ENCODE measurements around the gene C4B. TPM values are rescaled to one million over a fixed set of nuclear protein-coding genes. Genes with fewer than 3 reads are reported as not detected.
A peak's percentile ranks its signal among the peaks of the same experiment; 100 is the strongest.
"Not testable (repeated sequence)": the region's sequence is repeated elsewhere in the genome, so short reads cannot be mapped to it uniquely, and the experiment has no call there.

Gene C4B
- 72.9 TPM for total RNA-seq
- long read RNA-seq, full-length matches to known transcripts: 20 of 76 reads
- long read RNA-seq, partial matches to known transcripts: 50 of 76 reads
- long read RNA-seq, other reads (novel, unspliced or antisense): 6 of 76 reads

GRCh38 chr6:32014547-32014946 is at the start of gene C4B:
C4B (plus strand) TSS chr6:32014795; CDS start chr6:32014846, 51 bp downstream.
- DNase-seq; H3K27me3 ChIP-seq (ENCODE audit: low read depth); H3K36me3 ChIP-seq; H3K27ac ChIP-seq (replicated peaks); intact Hi-C loops (cut with micrococcal nuclease); H3K4me3 ChIP-seq; H3K4me1 ChIP-seq; H3K9me3 ChIP-seq (replicated peaks): not testable (repeated sequence)

- no peaks in the 10 kb centered on the region for H3K27me3 ChIP-seq (ENCODE audit: low read depth)
- peaks cover 97% of the 10 kb centered on the region for H3K36me3 ChIP-seq
- DNase-seq: peak; percentile 7
- H3K9me3 ChIP-seq (replicated peaks): no peaks in the 10 kb centered on the region
- H3K4me1 ChIP-seq: peaks cover 6% of the 10 kb centered on the region
- no peak overlapping the region for H3K27ac ChIP-seq (replicated peaks)
- TF ChIP-seq CTCF (IDR thresholded peaks at IDR 0.05; ENCODE audit: borderline replicate concordance): no peak
- no peak overlapping the region for H3K4me3 ChIP-seq
- intact Hi-C loops (cut with micrococcal nuclease): no loop called here
Measured at GRCh38 chr6:31965700-31966099, 48.9 kb upstream of the C4B start.

- no peak for TF ChIP-seq CTCF (IDR thresholded peaks at IDR 0.05; ENCODE audit: borderline replicate concordance)
- Histone ChIP-seq H3K4me1 (peaks cover 14% of the 10 kb centered on the region), H3K9me3 (replicated peaks) (no peaks in the 10 kb centered on the region), H3K4me3 (no peak overlapping the region), H3K27ac (replicated peaks) (no peak overlapping the region), H3K36me3 (peaks cover 89% of the 10 kb centered on the region), H3K27me3 (ENCODE audit: low read depth) (no peaks in the 10 kb centered on the region)
- intact Hi-C loops (cut with micrococcal nuclease): no loop called here
- no peak for DNase-seq
Measured at GRCh38 chr6:31966506-31966905, 48.1 kb upstream of the C4B start.

- no peak for DNase-seq
- no peak overlapping the region for H3K27ac ChIP-seq (replicated peaks)
- H3K9me3 ChIP-seq (replicated peaks): no peaks in the 10 kb centered on the region
- H3K4me3 ChIP-seq: no peak overlapping the region
- H3K36me3 ChIP-seq: peaks cover 82% of the 10 kb centered on the region
- H3K27me3 ChIP-seq (ENCODE audit: low read depth): no peaks in the 10 kb centered on the region
- TF ChIP-seq CTCF (IDR thresholded peaks at IDR 0.05; ENCODE audit: borderline replicate concordance): no peak
- intact Hi-C loops (cut with micrococcal nuclease): no loop called here
- peaks cover 22% of the 10 kb centered on the region for H3K4me1 ChIP-seq
Measured at GRCh38 chr6:31966997-31967925, 47.3 kb upstream of the C4B start.

DNA sequence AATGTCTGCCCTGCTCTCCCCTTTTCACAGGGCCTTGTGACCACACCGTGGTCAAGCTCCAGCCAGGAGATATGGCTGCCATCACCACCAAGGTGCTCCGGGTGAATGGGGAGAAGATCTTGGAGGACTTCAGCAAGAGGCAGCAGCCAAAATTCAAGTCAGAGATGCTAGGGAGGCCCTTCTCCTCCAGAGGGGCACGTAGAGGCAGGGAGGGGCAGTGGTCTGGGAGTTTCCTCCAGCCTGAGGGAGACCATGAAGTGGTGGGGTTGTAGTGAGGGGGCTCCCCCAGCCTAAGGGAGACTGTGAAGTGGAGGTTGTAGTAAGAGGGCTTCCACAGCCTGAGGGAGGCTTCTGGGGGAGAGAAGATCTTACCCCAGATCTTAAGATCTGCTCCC is 46.7 kb upstream of the C4B start:
- Histone ChIP-seq H3K4me1 (peaks cover 28% of the 10 kb centered on the region), H3K27ac (replicated peaks) (no peak overlapping the region), H3K36me3 (peaks cover 75% of the 10 kb centered on the region), H3K9me3 (replicated peaks) (no peaks in the 10 kb centered on the region), H3K27me3 (ENCODE audit: low read depth) (no peaks in the 10 kb centered on the region), H3K4me3 (no peak overlapping the region)
- TF ChIP-seq CTCF (IDR thresholded peaks at IDR 0.05; ENCODE audit: borderline replicate concordance): no peak
- DNase-seq: no peak
- intact Hi-C loops (cut with micrococcal nuclease): no loop called here

DNA sequence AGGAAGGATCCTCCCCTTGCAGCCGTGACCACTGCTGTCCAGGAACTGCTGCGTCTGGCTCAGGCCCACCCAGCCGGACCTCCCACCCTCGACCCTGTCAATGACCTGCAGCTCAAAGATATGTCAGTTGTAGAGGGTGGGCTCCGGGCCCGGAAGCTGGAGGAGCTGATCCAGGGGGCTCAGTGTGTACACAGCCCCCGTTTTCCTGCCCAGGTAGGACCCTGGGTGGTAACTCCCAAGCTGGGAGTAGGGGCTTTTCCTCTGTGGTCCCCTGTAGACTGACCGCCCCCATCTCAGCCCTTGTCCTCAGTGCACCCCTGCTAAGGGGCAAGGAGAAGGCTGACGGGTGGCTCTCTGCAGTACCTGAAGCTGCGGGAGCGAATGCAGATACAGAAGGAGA is 46.3 kb upstream of the C4B start:
- no peaks in the 10 kb centered on the region for H3K9me3 ChIP-seq (replicated peaks)
- no peak for TF ChIP-seq CTCF (IDR thresholded peaks at IDR 0.05; ENCODE audit: borderline replicate concordance)
- no peak for DNase-seq
- H3K27ac ChIP-seq (replicated peaks): no peak overlapping the region
- H3K36me3 ChIP-seq: peaks cover 71% of the 10 kb centered on the region
- intact Hi-C loops (cut with micrococcal nuclease): no loop called here
- no peak overlapping the region for H3K4me3 ChIP-seq
- no peaks in the 10 kb centered on the region for H3K27me3 ChIP-seq (ENCODE audit: low read depth)
- peaks cover 32% of the 10 kb centered on the region for H3K4me1 ChIP-seq

Data from left ventricle myocardium inferior (tissue), 1 donor.